H1 (cell line): ENCODE results near the gene FOXI1. TPM values are rescaled to one million over a fixed set of nuclear protein-coding genes. Genes with fewer than 3 reads are reported as not detected.

ENCODE experiments used
- CTCF ChIA-PET: fragments of 300-600 bp; sonication (Branson Sonifier 250); formaldehyde crosslinking; loops from one replicate; lab custom pipeline; 2021; ENCODE audit not compliant: partially characterized antibody; lab: Charles Lee
- POLR2A ChIA-PET: fragments of 300-600 bp; sonication (Branson Sonifier 250); formaldehyde crosslinking; loops from one replicate; lab custom pipeline; 2021; ENCODE audit warnings: inconsistent platforms; ENCODE audit not compliant: partially characterized antibody; lab: Charles Lee
- DNase-seq, 2 experiments: peaks; one replicate each; pipeline versions ENCODE4 v3.0.0 to v3.0.0-alpha.2; 2010 to 2022; ENCODE audit warnings: low spot score in 2 of 2, low read depth in 1 of 2, mixed read lengths in 1 of 2
- FAIRE-seq: peaks from 2 replicates; lab custom pipeline; 2011; peaks lifted over from hg19 to GRCh38; lab: Jason Lieb, UNC
- H2AFZ ChIP-seq: 2 replicates; pipeline ENCODE4 v1.8.1; 2012; ENCODE audit warnings: low read length, inconsistent platforms
- H2AK5ac ChIP-seq: 2 replicates; pipeline ENCODE4 v1.6.1; 2013; ENCODE audit warnings: low read depth, low read length
- H2BK120ac ChIP-seq: replicated peaks from 2 replicates; pipeline ENCODE3; 2013; ENCODE audit warnings: low read depth, low read length, inconsistent platforms
- H2BK12ac ChIP-seq: 2 replicates; pipeline ENCODE4 v1.6.1; 2013; ENCODE audit warnings: low read depth, low read length
- H2BK15ac ChIP-seq: 2 replicates; pipeline ENCODE4 v1.6.1; 2013; ENCODE audit warnings: low read length
- H2BK20ac ChIP-seq: 2 replicates; pipeline ENCODE4 v1.6.1; 2013; ENCODE audit warnings: low read length
- H2BK5ac ChIP-seq: 2 replicates; pipeline ENCODE4 v1.6.1; 2013; ENCODE audit warnings: low read depth, low read length
- H3K14ac ChIP-seq: 2 replicates; pipeline ENCODE4 v1.6.1; 2013; ENCODE audit warnings: inconsistent platforms; ENCODE audit not compliant: insufficient read length
- H3K18ac ChIP-seq: 2 replicates; pipeline ENCODE4 v1.6.1; 2013; ENCODE audit warnings: low read length; ENCODE audit errors: extremely low read depth
- H3K23ac ChIP-seq: 2 replicates; pipeline ENCODE4 v1.6.1; 2013; ENCODE audit warnings: inconsistent platforms; ENCODE audit not compliant: insufficient read length
- H3K23me2 ChIP-seq: 2 replicates; pipeline ENCODE4 v1.6.1; 2013; ENCODE audit warnings: low read depth, low read length
- H3K27ac ChIP-seq: 2 replicates; pipeline ENCODE4 v1.6.1; 2011; ENCODE audit warnings: low read depth, low read length, inconsistent platforms
- H3K27me3 ChIP-seq, 4 experiments: replicated peaks in 1 of 4; 1 replicate in 1 of 4; 2 replicates in 3 of 4; pipeline versions ENCODE4 v1.6.1 to v1.8.1; 2011 to 2013; ENCODE audit warnings: low read length in 3 of 4, mild to moderate bottlenecking in 3 of 4, inconsistent platforms in 2 of 4, mixed read lengths in 2 of 4, moderate library complexity in 1 of 4; ENCODE audit not compliant: control insufficient read depth in 3 of 4, insufficient read depth in 3 of 4; ENCODE audit errors: extremely low read depth in 1 of 4
- H3K36me3 ChIP-seq, 4 experiments: 2 replicates each; pipeline versions ENCODE4 v1.6.1 to v1.8.1; 2011 to 2013; ENCODE audit warnings: mild to moderate bottlenecking in 4 of 4, low read length in 3 of 4, moderate library complexity in 2 of 4, control low read depth in 1 of 4, inconsistent platforms in 1 of 4; ENCODE audit not compliant: insufficient read depth in 4 of 4, control insufficient read depth in 2 of 4
- H3K4ac ChIP-seq: replicated peaks from 2 replicates; pipeline ENCODE3; 2013; ENCODE audit warnings: low read length, low read depth, mixed read lengths, inconsistent platforms; ENCODE audit not compliant: insufficient read length
- H3K4me1 ChIP-seq, 4 experiments: replicated peaks in 1 of 4; 1 replicate in 1 of 4; 2 replicates in 3 of 4; pipeline versions ENCODE4 v1.6.1 to v1.8.1; 2011 to 2013; ENCODE audit warnings: low read length in 3 of 4, inconsistent platforms in 2 of 4, mixed read lengths in 1 of 4; ENCODE audit not compliant: insufficient read depth in 4 of 4, control insufficient read depth in 3 of 4
- H3K4me2 ChIP-seq, 2 experiments: 2 replicates each; pipeline versions ENCODE4 v1.6.1 to v1.8.1; 2011 to 2013; ENCODE audit warnings: low read depth in 2 of 2, low read length in 2 of 2, control low read depth in 1 of 2, inconsistent platforms in 1 of 2, mild to moderate bottlenecking in 1 of 2; ENCODE audit not compliant: insufficient read depth in 1 of 2
- H3K4me3 ChIP-seq, 4 experiments: fragments of 200-600, 300-600 bp in 1 of 4; sonication (generic), shearing (Covaris generic), sonication (Bioruptor Twin) in 1 of 4; 2 replicates each; pipeline versions ENCODE4 v1.5.1 to v1.8.1; 2011 to 2016; ENCODE audit warnings: low read length in 4 of 4, low read depth in 3 of 4, control low read depth in 2 of 4, inconsistent platforms in 2 of 4, mild to moderate bottlenecking in 2 of 4, mixed read lengths in 1 of 4, moderate library complexity in 1 of 4; ENCODE audit not compliant: insufficient read depth in 2 of 4; ENCODE audit errors: extremely low read depth in 1 of 4
- H3K56ac ChIP-seq: replicated peaks from 2 replicates; pipeline ENCODE3; 2013; ENCODE audit warnings: low read depth, mild to moderate bottlenecking, mixed read lengths, low read length, inconsistent platforms; ENCODE audit not compliant: insufficient read length
- H3K79me1 ChIP-seq: 2 replicates; pipeline ENCODE4 v1.6.1; 2013; ENCODE audit warnings: low read depth, low read length, control low read depth
- H3K79me2 ChIP-seq, 2 experiments: 2 replicates each; pipeline versions ENCODE4 v1.6.1 to v1.8.1; 2012 to 2013; ENCODE audit warnings: low read length in 2 of 2, mild to moderate bottlenecking in 2 of 2, inconsistent platforms in 1 of 2; ENCODE audit not compliant: insufficient read depth in 2 of 2, control insufficient read depth in 1 of 2
- H3K9ac ChIP-seq, 4 experiments: replicated peaks in 1 of 4; 1 replicate in 1 of 4; 2 replicates in 3 of 4; pipeline versions ENCODE4 v1.6.1 to v1.8.1; 2011 to 2013; ENCODE audit warnings: low read depth in 3 of 4, low read length in 3 of 4, control low read depth in 2 of 4, mild to moderate bottlenecking in 2 of 4, moderate library complexity in 2 of 4, inconsistent platforms in 1 of 4; ENCODE audit errors: extremely low read depth in 1 of 4
- H3K9me3 ChIP-seq, 2 experiments: 2 replicates each; pipeline versions ENCODE4 v1.6.1 to v1.8.1; 2012 to 2013; ENCODE audit warnings: mild to moderate bottlenecking in 2 of 2, moderate library complexity in 2 of 2, control low read depth in 1 of 2, inconsistent platforms in 1 of 2, low read depth in 1 of 2, low read length in 1 of 2, mixed read lengths in 1 of 2; ENCODE audit not compliant: insufficient read depth in 2 of 2
- H4K20me1 ChIP-seq, 2 experiments: replicated peaks in 1 of 2; 2 replicates each; pipeline versions ENCODE3 to v1.8.1; 2011 to 2013; ENCODE audit warnings: inconsistent platforms in 2 of 2, low read length in 2 of 2, mild to moderate bottlenecking in 1 of 2; ENCODE audit not compliant: insufficient read depth in 2 of 2, control insufficient read depth in 1 of 2
- H4K5ac ChIP-seq: 2 replicates; pipeline ENCODE4 v1.6.1; 2013; ENCODE audit warnings: low read length, low read depth, mixed read lengths, inconsistent platforms; ENCODE audit not compliant: insufficient read length
- H4K8ac ChIP-seq: 2 replicates; pipeline ENCODE4 v1.8.0; 2013; ENCODE audit warnings: mild to moderate bottlenecking, moderate library complexity, low read length, inconsistent platforms; ENCODE audit not compliant: insufficient read depth; ENCODE audit errors: extremely low read depth
- H4K91ac ChIP-seq: replicated peaks from 2 replicates; pipeline ENCODE3; 2013; ENCODE audit warnings: low read length, mixed read lengths, inconsistent platforms; ENCODE audit not compliant: insufficient read length
- CREB1 ChIP-seq: IDR thresholded peaks from 2 replicates; pipeline ENCODE4 v1.6.1; 2012; ENCODE audit warnings: inconsistent platforms
- KDM4A ChIP-seq: IDR thresholded peaks from one replicate; pipeline ENCODE4 v1.7.1; 2012; ENCODE audit warnings: low read depth, mild to moderate bottlenecking, moderate library complexity, low read length, inconsistent platforms; ENCODE audit not compliant: severe bottlenecking
- NRF1 ChIP-seq: IDR thresholded peaks from 2 replicates; pipeline ENCODE4 v1.6.1; 2011; ENCODE audit warnings: mild to moderate bottlenecking, low read depth, low read length, improper control_type of control experiment
- SP4 ChIP-seq: IDR thresholded peaks from 2 replicates; pipeline ENCODE4 v1.6.1; 2012; ENCODE audit warnings: low read length, inconsistent platforms
- SRF ChIP-seq: IDR thresholded peaks from 2 replicates; pipeline ENCODE4 v1.6.1; 2011; ENCODE audit warnings: mild to moderate bottlenecking, low read depth, low read length, moderate library complexity
- TBP ChIP-seq: IDR thresholded peaks from 2 replicates; pipeline ENCODE4 v1.6.1; 2011; ENCODE audit warnings: low read depth, low read length, improper control_type of control experiment
- TCF12 ChIP-seq: IDR thresholded peaks from 2 replicates; pipeline ENCODE4 v1.6.1; 2011; ENCODE audit warnings: low read depth, mild to moderate bottlenecking, low read length
- USF2 ChIP-seq: IDR thresholded peaks from 2 replicates; pipeline ENCODE4 v1.6.1; 2011; ENCODE audit warnings: low read length, improper control_type of control experiment
- WGBS, 2 experiments: shearing (Covaris generic) in 1 of 2; methylation state at CpG; one replicate each; pipeline versions ENCODE4 v1.1.6 to v1.1.7; 2013 to 2015; ENCODE audit warnings: low lambda C conversion rate in 2 of 2, mixed read lengths in 2 of 2, inconsistent platforms in 1 of 2, low coverage in 1 of 2, missing lambda C conversion rate in 1 of 2; ENCODE audit not compliant: insufficient replicate concordance in 2 of 2, insufficient coverage in 1 of 2, insufficient read length in 1 of 2; ENCODE audit errors: extremely low coverage in 1 of 2, missing lambda C conversion rate in 1 of 2; 5-methylcytosine and 5-hydroxymethylcytosine counted together
- polyA plus RNA-seq, 7 experiments: library from polyadenylated mRNA; depleted of rRNA in 3 of 7; stranded (reverse) in 5 of 7; unstranded in 2 of 7; fragments of >200 nt in 5 of 7; fragments of 200-250 nt in 2 of 7; gene quantifications; 1 replicate in 5 of 7; 2 replicates in 1 of 7; 4 replicates in 1 of 7; pipeline versions ENCODE4 v1.2.1 to v1.2.3, GENCODE V29; 2011 to 2013; ENCODE audit warnings: missing spikeins in 2 of 7, mixed read lengths in 2 of 7
- total RNA-seq: library from RNA; stranded (reverse); fragmentation: NEBNext Ultra II Directional; extraction: Animal tissue kit (Norgen Biotek cat#: 25700); gene quantifications from 2 replicates; pipeline ENCODE4 v1.2.1, GENCODE V29; 2021

The FOXI1 gene
- total and polyA plus RNA-seq, 2 of the 8 experiments (the other 6 are each of a cell fraction or from before 2014, with no cell fraction given), result not detected

GRCh38 chr5:170075696-170076095, 30.0 kb upstream of the FOXI1 start:
- no peak overlapping the region for H4K8ac ChIP-seq
- FAIRE-seq (no peak), DNase-seq (no peak)
- no peak overlapping the region for H2BK12ac ChIP-seq
- no peaks in the 10 kb centered on the region for H3K9me3 ChIP-seq
- H3K23ac ChIP-seq, result no peak overlapping the region
- ChIA-PET CTCF (interaction anchor here (1.1 to 1.4 kb wide), 3 partner anchors 24 to 108 kb away, joined by 3 to 5 read pairs (median 4); no protein-coding TSS in a partner anchor), POLR2A (no interaction called here)
- H3K4ac ChIP-seq, result no peak overlapping the region
- H3K27ac ChIP-seq, result no peak overlapping the region
- H2BK20ac ChIP-seq, result no peak overlapping the region
- H3K18ac ChIP-seq, result no peak overlapping the region
- H4K5ac ChIP-seq, result no peak overlapping the region
- H3K4me1 ChIP-seq, result no peaks in the 10 kb centered on the region
- no peaks in the 10 kb centered on the region for H3K79me1 ChIP-seq
- no peak overlapping the region for H3K14ac ChIP-seq
- no peak overlapping the region for H3K4me3 ChIP-seq
- no peak overlapping the region for H2BK120ac ChIP-seq
- H4K20me1 ChIP-seq, result no peaks in the 10 kb centered on the region
- H3K23me2 ChIP-seq, result no peaks in the 10 kb centered on the region
- no peak overlapping the region for H2AK5ac ChIP-seq
- TF ChIP-seq USF2, result no peak
- no peak for TF ChIP-seq KDM4A
- TF ChIP-seq SP4, result no peak
- TF ChIP-seq TBP, result no peak
- no peak for TF ChIP-seq SRF
- TF ChIP-seq CREB1, result no peak
- no peak for TF ChIP-seq TCF12
- TF ChIP-seq NRF1, result no peak
- H3K36me3 ChIP-seq, result no peaks in the 10 kb centered on the region
- H2BK15ac ChIP-seq, result no peak overlapping the region
- no peaks in the 10 kb centered on the region for H3K79me2 ChIP-seq
- no peak overlapping the region for H2AFZ ChIP-seq
- 88% methylated on average over 7 of the region's 7 CpGs; no CpG with 5 or more reads in 1 of the 2 experiments for WGBS, 2 experiments
- H3K9ac ChIP-seq, result no peak overlapping the region
- H3K56ac ChIP-seq, result no peak overlapping the region
- no peak overlapping the region for H2BK5ac ChIP-seq
- H3K4me2 ChIP-seq, result no peak overlapping the region
- H3K27me3 ChIP-seq, result no peaks in the 10 kb centered on the region; a peak in 1 of 7 replicates
- H4K91ac ChIP-seq, result no peak overlapping the region
